HEK293 (cell line): ENCODE data around the gene ELF1.
A peak's percentile ranks its signal among the peaks of the same experiment; 100 is the strongest.

ENCODE experiments used
- CTCF ChIA-PET: fragments of 350-600 bp; formaldehyde crosslinking; extraction: SDS; loops from one replicate; lab custom pipeline; 2021; ENCODE audit warnings: antibody characterized with exemption; lab: Yijun Ruan, JAX
- POLR2A ChIA-PET: fragments of 300-600 bp; formaldehyde crosslinking; extraction: SDS; loops from one replicate; lab custom pipeline; 2020; ENCODE audit warnings: antibody characterized with exemption, inconsistent platforms; lab: Yijun Ruan, JAX
- H3K27ac ChIP-seq: fragments of 200-500 bp; sonication (Bioruptor generic); 2 replicates; pipeline ENCODE4 v1.5.1; 2014; ENCODE audit warnings: low read depth, low read length, control low read depth, inconsistent platforms; ENCODE audit errors: extremely low read depth
- H3K36me3 ChIP-seq, 2 experiments: fragments of 200-500 bp in 1 of 2; sonication (Bioruptor generic) in 1 of 2; 1 replicate in 1 of 2; 2 replicates in 1 of 2; pipeline ENCODE4 v1.5.1; 2014 to 2017; ENCODE audit warnings: inconsistent platforms in 2 of 2, low read length in 2 of 2; ENCODE audit not compliant: control insufficient read depth in 2 of 2, insufficient read depth in 1 of 2
- H3K4me1 ChIP-seq: fragments of 200-500 bp; sonication (Bioruptor generic); 2 replicates; pipeline ENCODE4 v1.5.1; 2014; ENCODE audit warnings: mild to moderate bottlenecking, low read length, inconsistent platforms; ENCODE audit not compliant: control insufficient read depth, insufficient read depth
- H3K4me3 ChIP-seq: 2 replicates; pipeline ENCODE4 v1.5.1; 2011; ENCODE audit warnings: low read depth, mild to moderate bottlenecking, control low read depth, low read length, moderate library complexity
- H3K9me3 ChIP-seq: fragments of 200-500 bp; sonication (Bioruptor generic); 2 replicates; pipeline ENCODE4 v1.5.1; 2014; ENCODE audit warnings: low read depth, low read length, inconsistent platforms; ENCODE audit not compliant: control insufficient read depth, insufficient read depth
- SETDB1 ChIP-seq: IDR thresholded peaks from one replicate; pipeline ENCODE4 v1.6.1; 2017; ENCODE audit warnings: mild to moderate bottlenecking, low read length, moderate library complexity, mixed read lengths; ENCODE audit not compliant: insufficient read length
- SP3 ChIP-seq: fragments of 450-650 bp; formaldehyde crosslinking; IDR thresholded peaks from 2 replicates; pipeline ENCODE4 v1.5.1; 2016; ENCODE audit warnings: missing biosample characterization, missing genetic modification characterization
- ZBTB17 ChIP-seq: fragments of 450-650 bp; formaldehyde crosslinking; IDR thresholded peaks from 2 replicates; pipeline ENCODE4 v1.5.1; 2016; ENCODE audit warnings: missing biosample characterization, missing genetic modification characterization
- ZNF10 ChIP-seq: fragments of 450-650 bp; formaldehyde crosslinking; IDR thresholded peaks from 2 replicates; pipeline ENCODE4 v1.5.1; 2017; ENCODE audit warnings: missing biosample characterization, missing genetic modification characterization
- ZNF184 ChIP-seq: fragments of 450-650 bp; IDR thresholded peaks from 2 replicates; pipeline ENCODE4 v1.5.1; 2018; ENCODE audit warnings: missing biosample characterization, mild to moderate bottlenecking, missing genetic modification characterization
- ZNF19 ChIP-seq: fragments of 450-650 bp; formaldehyde crosslinking; IDR thresholded peaks from 2 replicates; pipeline ENCODE4; 2016; ENCODE audit warnings: missing biosample characterization, missing genetic modification characterization, low read depth
- ZNF214 ChIP-seq: fragments of 450-650 bp; formaldehyde crosslinking; IDR thresholded peaks from 2 replicates; pipeline ENCODE4 v1.5.1; 2017; ENCODE audit warnings: missing biosample characterization, mild to moderate bottlenecking, missing genetic modification characterization, borderline replicate concordance
- ZNF274 ChIP-seq, 2 experiments: fragments of 200-500 bp in 1 of 2; fragments of 450-650 bp in 1 of 2; sonication (Bioruptor generic) in 1 of 2; formaldehyde crosslinking in 1 of 2; IDR thresholded peaks; 2 replicates each; pipeline versions ENCODE4 v1.5.1 to v1.6.1; 2014 to 2016; ENCODE audit warnings: borderline replicate concordance in 1 of 2, inconsistent platforms in 1 of 2, low read length in 1 of 2, missing biosample characterization in 1 of 2, missing genetic modification characterization in 1 of 2
- ZNF350 ChIP-seq: fragments of 450-650 bp; formaldehyde crosslinking; IDR thresholded peaks from 2 replicates; pipeline ENCODE4 v1.5.0; 2017; ENCODE audit warnings: missing biosample characterization, mild to moderate bottlenecking, missing genetic modification characterization
- ZNF529 ChIP-seq: fragments of 450-650 bp; formaldehyde crosslinking; IDR thresholded peaks from 2 replicates; pipeline ENCODE4 v1.5.1; 2017; ENCODE audit warnings: missing genetic modification characterization, missing biosample characterization; ENCODE audit not compliant: insufficient replicate concordance
- ZNF549 ChIP-seq: fragments of 450-650 bp; IDR thresholded peaks from 2 replicates; pipeline ENCODE4 v1.5.1; 2018; ENCODE audit warnings: missing biosample characterization, missing genetic modification characterization, mild to moderate bottlenecking, inconsistent platforms, moderate library complexity
- ZNF558 ChIP-seq: fragments of 450-650 bp; formaldehyde crosslinking; IDR thresholded peaks from 2 replicates; pipeline ENCODE4 v1.5.1; 2016; ENCODE audit warnings: missing biosample characterization, missing genetic modification characterization
- ZNF621 ChIP-seq: fragments of 450-650 bp; formaldehyde crosslinking; IDR thresholded peaks from 2 replicates; pipeline ENCODE4 v1.5.1; 2017; ENCODE audit warnings: missing biosample characterization, missing genetic modification characterization
- ZNF624 ChIP-seq: fragments of 450-650 bp; formaldehyde crosslinking; IDR thresholded peaks from 2 replicates; pipeline ENCODE4 v1.5.1; 2017; ENCODE audit warnings: missing biosample characterization, missing genetic modification characterization
- ZNF660 ChIP-seq: fragments of 450-650 bp; IDR thresholded peaks from 2 replicates; pipeline ENCODE4 v1.5.1; 2018; ENCODE audit warnings: missing biosample characterization, mild to moderate bottlenecking, missing genetic modification characterization
- ZNF677 ChIP-seq: fragments of 450-650 bp; IDR thresholded peaks from 2 replicates; pipeline ENCODE4 v1.5.0; 2018; ENCODE audit warnings: missing biosample characterization, mild to moderate bottlenecking, missing genetic modification characterization, moderate library complexity
- ZNF701 ChIP-seq: fragments of 450-650 bp; formaldehyde crosslinking; IDR thresholded peaks from 2 replicates; pipeline ENCODE4 v1.5.1; 2016; ENCODE audit warnings: missing biosample characterization, missing genetic modification characterization
- ZNF777 ChIP-seq: fragments of 450-650 bp; formaldehyde crosslinking; IDR thresholded peaks from 2 replicates; pipeline ENCODE4 v1.5.1; 2017; ENCODE audit warnings: missing biosample characterization, missing genetic modification characterization, borderline replicate concordance
- ZSCAN30 ChIP-seq: fragments of 450-650 bp; IDR thresholded peaks from 2 replicates; pipeline ENCODE4 v1.5.1; 2018; ENCODE audit warnings: missing biosample characterization, mild to moderate bottlenecking, missing genetic modification characterization, moderate library complexity
- TF ChIP-seq, protein P1 (sequence below): fragments of 450-650 bp; formaldehyde crosslinking; IDR thresholded peaks from 2 replicates; pipeline ENCODE4 v1.5.1; 2017; ENCODE audit warnings: missing biosample characterization, missing genetic modification characterization
- TF ChIP-seq, protein P2 (sequence below): fragments of 450-650 bp; formaldehyde crosslinking; IDR thresholded peaks from 2 replicates; pipeline ENCODE4 v1.5.1; 2016; ENCODE audit warnings: missing biosample characterization, missing genetic modification characterization

The ELF1 gene

DNA sequence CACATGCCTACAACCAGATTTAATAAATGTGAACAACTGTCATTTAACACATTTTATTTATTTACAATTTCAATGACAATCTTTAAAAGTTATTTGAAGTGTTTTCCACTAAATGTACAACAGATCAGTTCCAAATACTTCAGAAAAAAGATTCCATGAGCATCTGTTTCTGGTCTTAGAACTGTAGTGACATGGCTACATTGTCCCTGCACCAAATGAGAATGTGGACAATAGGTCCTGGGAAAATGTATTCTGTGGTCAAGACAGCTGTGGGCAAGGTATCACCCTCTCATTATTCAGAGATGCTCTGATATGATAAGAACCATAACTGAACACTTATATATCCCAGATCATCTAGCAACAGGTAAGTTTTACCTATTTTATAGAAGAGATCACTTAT, 43.7 kb downstream of the ELF1 start:
- Histone ChIP-seq H3K9me3 (no peaks in the 10 kb centered on the region), H3K4me3 (no peak overlapping the region), H3K27ac (no peak overlapping the region), H3K36me3 (no peaks in the 10 kb centered on the region), H3K4me1 (peaks cover 20% of the 10 kb centered on the region)
- TF ChIP-seq ZNF549 (tag by site-specific recombination) (no peak), ZSCAN30 (tag by site-specific recombination) (no peak), ZNF10 (tag by site-specific recombination) (no peak), ZNF274 (IDR thresholded peaks at IDR 0.05; ENCODE audit: low read length) (no peak), ZNF274 (tag by site-specific recombination; IDR thresholded peaks at IDR 0.05; ENCODE audit: borderline replicate concordance) (no peak), ZNF529 (tag by site-specific recombination) (no peak)
- POLR2A ChIA-PET: no interaction called here
- CTCF ChIA-PET: interaction anchor here (0.5 to 2.7 kb wide), 6 partner anchors 9 to 194 kb away, joined by 3 to 16 read pairs (median 6); partner anchors contain the start of gene ELF1

DNA sequence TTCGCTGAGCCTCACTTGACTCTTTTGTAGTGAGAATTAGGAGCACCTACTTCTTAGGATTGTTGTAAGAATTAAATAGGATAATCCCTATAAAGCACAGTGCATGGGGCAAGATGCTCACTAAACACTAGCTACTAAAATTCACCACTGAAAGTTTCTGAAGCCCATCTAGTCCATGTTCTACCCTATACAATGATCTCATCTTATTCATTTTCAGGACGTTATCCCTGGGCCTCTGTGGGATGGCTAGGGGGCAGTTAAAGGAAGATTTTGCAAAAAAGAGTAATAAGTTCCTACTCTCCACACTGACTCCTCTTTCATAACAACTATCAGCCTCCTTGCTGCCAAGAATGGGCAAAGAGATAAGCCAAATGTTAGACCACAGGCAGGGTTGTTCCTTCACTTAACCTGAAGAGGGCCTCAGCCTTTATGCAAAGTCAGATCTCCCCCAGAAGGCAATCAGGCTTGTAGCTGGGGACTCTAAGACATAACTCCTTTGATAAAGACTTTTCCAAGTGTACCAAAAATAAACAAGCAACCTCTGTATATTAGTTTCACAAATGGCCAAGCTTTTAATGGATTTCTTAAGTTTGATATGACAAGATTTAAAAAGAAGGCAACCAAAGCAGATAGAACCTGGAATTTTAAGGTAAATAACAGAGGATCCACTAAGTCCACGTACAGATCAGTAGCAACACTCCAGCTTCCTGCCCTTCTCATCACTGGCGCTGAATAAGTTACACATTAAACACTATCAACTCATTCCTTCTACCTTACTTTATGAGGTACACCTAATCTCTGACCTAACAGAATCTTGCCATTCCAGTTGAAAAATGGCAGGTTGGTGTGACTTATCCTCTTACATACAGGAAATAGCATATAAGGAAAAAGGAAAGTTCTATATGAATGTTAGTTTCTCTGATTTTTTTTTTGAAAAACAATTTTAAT, 44.4 kb downstream of the ELF1 start:
- H3K27ac ChIP-seq: no peak overlapping the region
- TF ChIP-seq ZNF701 (tag by site-specific recombination) (no peak), SETDB1 (no peak), ZNF660 (tag by site-specific recombination) (peak; percentile 36; the same call in 1 of the 2 replicates), ZNF184 (tag by site-specific recombination) (no peak), ZNF621 (tag by site-specific recombination) (no peak), SP3 (tag by site-specific recombination) (no peak), ZNF777 (tag by site-specific recombination) (no peak), ZBTB17 (tag by site-specific recombination) (0 out of 2 replicates have a peak, but pooled peaks have one; percentile 44), ZNF677 (tag by site-specific recombination) (no peak)
- TF ChIP-seq, protein P1, sequence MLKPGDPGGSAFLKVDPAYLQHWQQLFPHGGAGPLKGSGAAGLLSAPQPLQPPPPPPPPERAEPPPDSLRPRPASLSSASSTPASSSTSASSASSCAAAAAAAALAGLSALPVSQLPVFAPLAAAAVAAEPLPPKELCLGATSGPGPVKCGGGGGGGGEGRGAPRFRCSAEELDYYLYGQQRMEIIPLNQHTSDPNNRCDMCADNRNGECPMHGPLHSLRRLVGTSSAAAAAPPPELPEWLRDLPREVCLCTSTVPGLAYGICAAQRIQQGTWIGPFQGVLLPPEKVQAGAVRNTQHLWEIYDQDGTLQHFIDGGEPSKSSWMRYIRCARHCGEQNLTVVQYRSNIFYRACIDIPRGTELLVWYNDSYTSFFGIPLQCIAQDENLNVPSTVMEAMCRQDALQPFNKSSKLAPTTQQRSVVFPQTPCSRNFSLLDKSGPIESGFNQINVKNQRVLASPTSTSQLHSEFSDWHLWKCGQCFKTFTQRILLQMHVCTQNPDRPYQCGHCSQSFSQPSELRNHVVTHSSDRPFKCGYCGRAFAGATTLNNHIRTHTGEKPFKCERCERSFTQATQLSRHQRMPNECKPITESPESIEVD (tag by site-specific recombination): 0 out of 2 replicates have a peak, but pooled peaks have one; percentile 6
- TF ChIP-seq, all 188 proteins: peak for 3
- Histone ChIP-seq H3K4me1 (peaks cover 23% of the 10 kb centered on the region), H3K36me3 (no peaks in the 10 kb centered on the region), H3K9me3 (no peaks in the 10 kb centered on the region), H3K4me3 (no peak overlapping the region)
- ChIA-PET POLR2A (no interaction called here), CTCF (interaction anchor here (0.6 to 2.7 kb wide), 13 partner anchors 9 to 1243 kb away, joined by 3 to 16 read pairs (median 4); partner anchors contain the start of gene ELF1)

DNA sequence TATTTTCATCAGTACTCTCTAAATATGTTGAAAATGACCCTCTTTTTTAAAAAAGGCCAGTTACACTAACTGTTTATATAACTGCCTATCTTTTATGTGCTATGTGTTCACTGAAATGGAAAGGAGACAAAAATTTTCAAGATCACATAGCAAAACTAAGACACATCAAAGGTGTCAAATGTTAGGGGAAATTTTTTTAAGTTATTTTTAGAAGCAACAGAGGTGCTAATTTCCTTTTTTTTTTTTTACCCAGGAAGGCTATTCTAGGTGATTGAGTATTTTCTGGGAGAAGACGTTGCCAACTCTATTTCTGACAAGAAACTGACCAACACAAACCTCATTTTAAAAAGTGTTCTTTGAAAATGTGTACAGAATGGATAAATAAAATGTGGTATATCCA, 45.7 kb downstream of the ELF1 start:
- ChIA-PET POLR2A (no interaction called here), CTCF (interaction anchor here (0.5 to 2.7 kb wide), 5 partner anchors 8 to 197 kb away, joined by 3 to 16 read pairs (median 4); no protein-coding TSS in a partner anchor)
- Histone ChIP-seq H3K36me3 (no peaks in the 10 kb centered on the region), H3K4me3 (no peak overlapping the region), H3K9me3 (no peaks in the 10 kb centered on the region), H3K27ac (no peak overlapping the region), H3K4me1 (peaks cover 23% of the 10 kb centered on the region)
- TF ChIP-seq, protein P2, sequence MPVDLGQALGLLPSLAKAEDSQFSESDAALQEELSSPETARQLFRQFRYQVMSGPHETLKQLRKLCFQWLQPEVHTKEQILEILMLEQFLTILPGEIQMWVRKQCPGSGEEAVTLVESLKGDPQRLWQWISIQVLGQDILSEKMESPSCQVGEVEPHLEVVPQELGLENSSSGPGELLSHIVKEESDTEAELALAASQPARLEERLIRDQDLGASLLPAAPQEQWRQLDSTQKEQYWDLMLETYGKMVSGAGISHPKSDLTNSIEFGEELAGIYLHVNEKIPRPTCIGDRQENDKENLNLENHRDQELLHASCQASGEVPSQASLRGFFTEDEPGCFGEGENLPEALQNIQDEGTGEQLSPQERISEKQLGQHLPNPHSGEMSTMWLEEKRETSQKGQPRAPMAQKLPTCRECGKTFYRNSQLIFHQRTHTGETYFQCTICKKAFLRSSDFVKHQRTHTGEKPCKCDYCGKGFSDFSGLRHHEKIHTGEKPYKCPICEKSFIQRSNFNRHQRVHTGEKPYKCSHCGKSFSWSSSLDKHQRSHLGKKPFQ (tag by site-specific recombination): no peak
- TF ChIP-seq ZNF214 (tag by site-specific recombination) (no peak), ZNF19 (tag by site-specific recombination) (no peak), ZNF624 (tag by site-specific recombination) (no peak), ZNF350 (tag by site-specific recombination) (no peak), ZNF558 (no peak)
